ENCODE data around the gene TUB.

Gene TUB

DNA sequence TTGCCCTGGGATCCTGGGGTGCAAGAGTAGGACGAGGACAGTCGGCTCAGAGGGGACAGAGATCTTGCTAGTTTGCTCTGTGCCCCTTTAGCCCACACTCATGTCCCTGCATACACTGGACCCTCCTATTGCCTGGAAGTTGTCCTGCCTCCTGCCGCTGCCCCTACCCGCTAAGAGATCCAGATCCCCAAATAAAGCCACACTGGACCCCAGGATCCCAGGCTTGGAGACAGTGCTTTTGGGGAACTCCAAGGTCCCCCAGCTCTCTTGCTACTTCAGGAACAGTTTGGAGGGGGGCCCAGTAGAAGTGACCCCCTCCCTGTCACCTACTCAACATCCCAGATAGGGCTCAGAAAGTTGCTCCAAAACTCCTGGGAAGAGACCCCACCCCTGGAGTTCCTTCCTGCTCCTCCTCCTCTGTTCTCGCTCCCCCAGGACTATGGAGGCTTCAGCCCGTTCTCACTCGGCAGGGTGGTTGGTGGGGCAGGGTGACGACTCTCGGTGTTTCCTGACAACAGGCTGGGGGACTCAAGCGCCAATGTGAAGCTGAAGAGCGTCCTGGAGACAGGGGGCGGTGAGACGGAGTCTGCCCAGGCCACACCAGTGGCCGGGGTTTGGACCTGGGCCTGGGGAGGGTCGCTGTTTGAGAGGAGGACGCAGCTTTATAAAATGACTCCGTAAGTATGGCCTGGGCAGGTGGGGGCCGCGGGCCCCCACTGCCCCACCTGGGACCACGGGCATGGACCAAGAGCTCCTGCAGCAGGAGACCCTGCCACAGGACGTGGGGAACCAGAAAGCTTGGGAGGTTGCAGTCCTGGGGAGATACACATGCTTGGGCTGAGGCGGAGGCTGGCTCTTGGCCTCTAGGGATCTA lies 19.2 kb upstream of the TUB start:
- Histone ChIP-seq H3K79me2 (peaks cover 2% of the 10 kb centered on the region), H3K27ac (no peak overlapping the region), H3K4me2 (ENCODE audit: low read length) (no peak overlapping the region), H3K9ac (no peak overlapping the region), H3K36me3 (ENCODE audit: control insufficient read depth, insufficient read depth, low read length) (no peaks in the 10 kb centered on the region), H3K4me3 (ENCODE audit: low read depth, low read length) (no peak overlapping the region), H3K27me3 (ENCODE audit: control insufficient read depth, insufficient read depth, low read length) (no peaks in the 10 kb centered on the region), H3K9me3 (ENCODE audit: control insufficient read depth, low read length) (no peaks in the 10 kb centered on the region), H3K4me1 (peaks cover 46% of the 10 kb centered on the region), H2AFZ (no peak overlapping the region)
- no peak for TF ChIP-seq CTCF (IDR thresholded peaks at IDR 0.05)

GRCh38 chr11:8062781-8063257 lies 18.2 kb upstream of the TUB start:
- no peaks in the 10 kb centered on the region for H3K36me3 ChIP-seq (ENCODE audit: control insufficient read depth, insufficient read depth, low read length)
- no peaks in the 10 kb centered on the region for H3K27me3 ChIP-seq (ENCODE audit: control insufficient read depth, insufficient read depth, low read length)
- peaks cover 2% of the 10 kb centered on the region for H3K79me2 ChIP-seq
- H3K27ac ChIP-seq: no peak overlapping the region
- H3K9me3 ChIP-seq (ENCODE audit: control insufficient read depth, low read length): no peaks in the 10 kb centered on the region
- no peak overlapping the region for H3K9ac ChIP-seq
- peaks cover 50% of the 10 kb centered on the region for H3K4me1 ChIP-seq
- no peak overlapping the region for H3K4me2 ChIP-seq (ENCODE audit: low read length)
- H2AFZ ChIP-seq: no peak overlapping the region
- H3K4me3 ChIP-seq (ENCODE audit: low read depth, low read length): no peak overlapping the region
- no peak for TF ChIP-seq CTCF (IDR thresholded peaks at IDR 0.05)

GRCh38 chr11:8063324-8063723 lies 17.7 kb upstream of the TUB start:
- Histone ChIP-seq H3K9me3 (ENCODE audit: control insufficient read depth, low read length) (no peaks in the 10 kb centered on the region), H2AFZ (no peak overlapping the region), H3K4me3 (ENCODE audit: low read depth, low read length) (no peak overlapping the region), H3K27ac (no peak overlapping the region), H3K79me2 (peaks cover 2% of the 10 kb centered on the region), H3K9ac (no peak overlapping the region), H3K27me3 (ENCODE audit: control insufficient read depth, insufficient read depth, low read length) (no peaks in the 10 kb centered on the region), H3K4me2 (ENCODE audit: low read length) (no peak overlapping the region), H3K36me3 (ENCODE audit: control insufficient read depth, insufficient read depth, low read length) (no peaks in the 10 kb centered on the region), H3K4me1 (peaks cover 55% of the 10 kb centered on the region)
- no peak for TF ChIP-seq CTCF (IDR thresholded peaks at IDR 0.05)

DNA sequence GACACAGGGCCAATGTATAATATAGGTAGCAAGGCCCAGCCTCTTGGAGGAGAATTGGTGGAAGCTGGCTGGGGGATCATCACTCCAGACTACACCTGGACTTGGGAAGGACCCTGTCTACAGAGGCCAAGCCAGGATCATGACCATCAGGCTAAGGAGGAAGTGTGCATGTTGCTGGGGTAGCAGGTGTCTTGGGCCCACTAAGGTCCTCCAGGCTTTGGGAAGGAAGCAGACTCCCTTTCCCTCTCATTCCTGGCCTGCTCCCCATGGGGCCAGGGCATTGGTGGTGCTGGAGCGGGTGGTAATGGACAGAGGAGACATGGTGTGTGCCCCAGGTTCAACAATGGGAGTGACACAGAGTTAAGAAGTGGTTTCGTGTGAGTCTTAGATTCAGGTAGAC lies 16.0 kb upstream of the TUB start:
- no peak for TF ChIP-seq CTCF (IDR thresholded peaks at IDR 0.05)
- H3K9ac ChIP-seq: no peak overlapping the region
- no peak overlapping the region for H2AFZ ChIP-seq
- no peak overlapping the region for H3K27ac ChIP-seq
- H3K9me3 ChIP-seq (ENCODE audit: control insufficient read depth, low read length): no peaks in the 10 kb centered on the region
- no peaks in the 10 kb centered on the region for H3K36me3 ChIP-seq (ENCODE audit: control insufficient read depth, insufficient read depth, low read length)
- H3K4me3 ChIP-seq (ENCODE audit: low read depth, low read length): no peak overlapping the region
- H3K27me3 ChIP-seq (ENCODE audit: control insufficient read depth, insufficient read depth, low read length): no peaks in the 10 kb centered on the region
- no peak overlapping the region for H3K4me2 ChIP-seq (ENCODE audit: low read length)
- peaks cover 2% of the 10 kb centered on the region for H3K79me2 ChIP-seq
- peaks cover 59% of the 10 kb centered on the region for H3K4me1 ChIP-seq

Measured in parathyroid adenoma (tissue), 2 donors.